GM12801 (cell line): ENCODE results near the gene TMEM187.

Source experiments
- CTCF ChIP-seq: IDR thresholded peaks from one replicate; pipeline ENCODE4 v1.5.1; 2011; ENCODE audit warnings: control low read depth; ENCODE audit not compliant: insufficient read length; ENCODE audit errors: extremely low read depth

TMEM187 gene

GRCh38 chrX:153966841-153967535, 5.6 kb upstream of the TMEM187 start:
- no peak for TF ChIP-seq CTCF

- no peak for TF ChIP-seq CTCF
Observed at GRCh38 chrX:153967536-153968224, 4.9 kb upstream of the TMEM187 start.

GRCh38 chrX:153968255-153968654, 4.3 kb upstream of the TMEM187 start:
- no peak for TF ChIP-seq CTCF

- TF ChIP-seq CTCF = no peak
Observed at GRCh38 chrX:153968754-153969124, 3.8 kb upstream of the TMEM187 start.

- TF ChIP-seq CTCF = no peak
Observed at GRCh38 chrX:153969125-153969903, 3.2 kb upstream of the TMEM187 start.

GRCh38 chrX:153969904-153970356, 2.6 kb upstream of the TMEM187 start:
- no peak for TF ChIP-seq CTCF
